NCI-H2196 (cell line): Measurements from ENCODE around the gene ZNF148.

ENCODE experiments used
- DNase-seq: peaks from one replicate; lab custom pipeline; 2025; ENCODE audit not compliant: unreplicated experiment; lab: John Stamatoyannopoulos, UW

Gene ZNF148

DNA sequence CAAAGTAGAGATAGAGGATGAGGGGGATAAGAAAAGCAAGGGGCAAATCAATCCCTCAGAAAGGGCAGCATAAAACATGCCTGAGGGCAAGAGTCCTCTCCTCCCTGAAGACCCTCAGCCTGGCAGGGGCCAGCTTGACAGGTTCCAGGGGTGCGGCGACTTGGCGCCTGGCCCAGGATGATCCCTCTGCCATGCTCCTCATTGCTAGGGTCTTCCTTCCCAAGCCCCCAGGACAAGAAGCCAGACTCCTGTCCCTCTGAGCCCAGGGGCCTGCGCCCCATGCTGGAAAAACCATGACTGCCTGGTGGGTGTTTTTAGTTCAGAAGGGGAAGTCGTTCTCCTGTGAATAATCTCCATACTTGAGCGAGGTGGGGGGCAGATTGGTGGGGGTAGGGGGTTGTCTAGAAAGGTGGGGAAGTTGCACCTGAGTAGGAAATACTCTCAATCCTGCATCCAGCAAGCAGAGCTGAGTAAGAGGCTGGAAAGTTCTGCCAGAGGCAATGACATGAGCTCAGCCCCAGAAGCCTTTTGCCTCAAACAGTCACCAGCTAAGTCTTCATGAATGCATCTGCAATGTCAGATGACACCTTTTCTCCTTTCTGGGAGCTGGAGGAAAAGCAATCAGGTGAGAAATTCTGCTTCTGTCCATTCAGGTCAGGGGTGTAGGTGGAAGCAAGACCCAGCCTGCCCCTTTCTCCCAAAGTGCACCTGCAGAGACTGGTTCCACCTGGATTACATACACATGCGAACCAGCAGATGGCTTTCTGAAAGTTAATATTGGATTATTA lies 180.9 kb downstream of the ZNF148 start:
- DNase-seq: no peak

DNA sequence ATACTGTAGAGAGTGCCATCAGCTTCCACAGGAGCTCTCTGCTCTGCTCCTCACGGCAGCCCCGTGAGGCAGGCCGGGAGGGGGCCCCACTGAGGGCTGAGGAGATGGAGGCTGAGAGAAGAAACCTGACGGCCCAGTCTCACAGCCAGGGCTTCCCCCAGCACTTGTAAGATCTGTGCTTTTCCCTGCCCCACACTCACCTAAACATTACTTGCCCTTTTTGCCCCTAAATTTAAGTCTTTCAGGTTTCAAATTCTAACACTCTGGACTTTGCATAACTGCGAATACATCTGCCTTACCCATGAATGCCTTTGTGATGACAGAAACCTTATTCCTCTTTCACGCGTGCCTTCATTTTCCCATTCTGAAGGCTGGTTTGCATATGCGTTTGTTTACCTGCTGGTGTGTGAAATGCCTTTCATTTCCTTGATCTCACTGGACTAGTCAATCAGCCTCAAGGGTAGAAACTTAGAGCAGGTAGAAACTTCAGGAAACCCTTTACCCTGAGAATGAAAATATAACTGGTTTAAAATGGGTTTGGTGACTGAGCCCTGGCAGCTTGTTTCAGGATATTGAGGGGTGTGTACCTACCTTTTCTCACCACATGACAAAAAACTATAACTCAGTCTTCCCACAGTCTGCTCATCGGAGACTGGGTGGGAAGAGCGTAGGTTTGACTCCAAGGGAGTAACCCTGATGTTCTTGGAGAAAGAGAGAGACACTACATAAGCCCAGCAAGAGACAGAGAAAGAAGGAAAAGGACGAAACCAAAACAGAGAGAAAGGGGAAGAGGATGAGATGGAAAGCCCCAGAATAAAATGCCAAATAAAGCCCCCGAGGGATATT lies 182.7 kb downstream of the ZNF148 start:
- DNase-seq: no peak

DNA sequence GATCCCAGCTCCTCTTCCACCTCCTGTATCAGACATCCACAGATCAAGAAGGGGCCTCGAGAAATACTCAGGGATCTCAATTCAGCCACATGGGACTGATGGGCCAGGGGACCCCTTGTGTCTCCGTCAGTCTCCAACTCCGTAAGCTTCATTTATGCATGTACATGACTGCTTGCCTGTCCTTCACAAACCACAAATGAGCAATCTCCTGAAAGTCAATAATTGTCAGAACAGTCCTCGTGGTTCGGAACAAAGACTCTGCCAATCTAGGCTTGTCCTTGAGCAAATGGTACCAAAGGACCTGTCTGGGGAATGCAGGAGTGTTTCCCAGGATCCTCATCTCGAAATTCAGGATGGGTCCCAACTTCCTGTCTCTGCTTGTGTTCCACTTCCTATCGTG lies 183.4 kb downstream of the ZNF148 start:
- no peak for DNase-seq

DNA sequence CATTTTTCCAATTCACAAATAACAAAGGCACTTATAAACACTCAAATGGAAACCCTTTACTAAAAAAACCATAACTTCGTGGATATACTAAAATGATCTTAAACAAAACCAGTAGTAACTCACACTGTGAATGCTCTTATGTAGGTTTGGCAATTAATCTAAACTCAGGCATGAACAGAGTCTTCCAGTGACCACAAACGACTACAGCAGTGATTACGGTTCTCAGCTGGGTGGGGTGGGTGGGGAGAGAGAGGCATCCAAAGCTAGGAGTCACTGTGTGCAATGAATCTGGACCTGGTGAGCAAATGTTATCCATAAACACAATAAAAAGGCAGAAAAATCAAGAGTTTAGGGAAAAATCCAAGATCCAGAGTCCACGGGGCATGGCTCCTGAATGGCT lies 183.9 kb downstream of the ZNF148 start:
- DNase-seq: no peak

DNA sequence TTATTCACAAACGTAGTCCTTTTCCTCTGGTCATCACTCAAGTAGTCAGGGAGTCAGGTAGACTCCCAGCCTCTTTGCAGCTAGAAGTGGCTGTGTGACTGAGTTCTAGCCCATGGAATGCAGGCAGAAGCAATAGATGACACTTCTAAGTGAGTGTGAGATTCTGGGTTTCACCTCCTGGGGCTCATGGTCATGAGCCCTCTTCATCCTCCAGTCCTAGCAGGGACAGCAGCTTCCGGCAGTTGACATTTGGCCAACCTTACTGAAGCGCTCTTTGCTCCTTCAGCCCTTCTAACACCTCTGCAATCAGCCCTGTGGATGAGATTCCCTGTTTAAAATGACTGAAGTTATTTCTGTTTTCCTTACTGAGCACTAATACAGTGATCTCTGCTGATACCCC lies 184.3 kb downstream of the ZNF148 start:
- DNase-seq: no peak

DNA sequence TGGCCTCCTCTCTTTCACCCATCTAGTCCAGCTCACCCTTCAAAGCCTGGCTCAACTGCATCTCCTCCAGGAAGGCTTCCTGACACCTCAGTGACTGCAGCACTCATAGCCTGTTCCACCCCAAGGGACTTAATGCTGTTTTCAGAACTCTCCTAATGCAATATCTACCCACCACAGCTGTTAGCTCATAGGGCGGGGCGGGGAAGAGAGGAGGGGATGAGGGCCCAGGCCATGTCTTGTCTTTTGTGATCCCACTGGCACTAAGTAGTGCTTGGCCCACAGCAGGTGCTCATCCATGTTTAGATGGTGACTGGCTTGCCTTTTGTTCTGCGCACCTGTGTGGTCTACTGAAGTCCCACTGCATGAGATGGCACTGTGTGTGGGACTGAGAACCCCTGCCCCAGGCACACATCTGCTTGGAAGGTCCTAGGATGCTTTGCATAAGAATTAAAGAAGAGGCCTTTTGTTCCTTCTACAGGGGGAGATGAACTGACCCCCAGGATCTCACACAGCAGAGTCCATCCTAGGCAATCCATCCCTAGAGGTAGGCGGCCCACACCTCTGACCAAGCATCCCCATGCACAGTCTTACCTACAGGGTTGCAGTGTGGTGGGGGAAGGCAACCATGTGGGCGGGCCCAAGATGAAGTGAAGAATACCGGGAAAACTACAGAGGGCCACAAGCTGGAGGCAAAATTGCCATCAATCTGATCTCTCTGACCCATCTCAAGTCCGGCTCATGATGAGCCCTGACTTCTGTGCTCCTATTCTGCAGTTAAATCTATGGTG lies 185.6 kb downstream of the ZNF148 start:
- DNase-seq: no peak

DNA sequence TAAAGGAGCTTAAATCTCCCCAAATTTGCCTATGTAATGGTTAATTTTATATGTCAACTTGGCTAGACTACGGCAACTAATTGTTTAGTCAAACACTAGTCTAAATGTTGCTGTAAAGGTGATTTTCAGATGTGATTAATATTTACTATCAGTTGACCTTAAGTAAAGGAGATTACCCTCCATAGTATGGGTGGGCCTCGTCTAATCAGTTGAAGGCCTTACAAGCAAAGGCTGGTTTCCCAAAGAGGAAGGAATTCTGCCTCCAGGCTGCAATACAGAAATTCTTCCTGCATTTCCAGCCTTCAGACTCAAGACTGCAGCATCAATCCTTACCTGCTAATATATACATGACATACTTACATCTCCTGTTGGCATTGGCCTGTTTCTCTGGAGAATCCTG lies 186.2 kb downstream of the ZNF148 start:
- DNase-seq: no peak

DNA sequence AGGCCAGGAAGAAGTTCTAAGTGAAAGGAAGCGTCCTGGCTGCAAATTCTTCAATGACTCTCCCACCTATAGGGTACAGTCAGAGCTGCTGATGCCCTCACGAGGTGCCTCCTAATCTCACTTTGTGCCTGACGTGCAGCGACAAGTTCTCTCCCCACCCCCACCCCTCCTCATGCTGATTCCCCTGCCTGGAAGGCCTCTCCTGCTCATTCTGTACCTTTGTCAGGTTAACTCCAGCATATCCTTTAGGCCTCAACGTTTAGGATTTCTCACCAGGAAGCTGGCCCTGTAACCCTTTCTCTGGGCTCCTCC lies 187.6 kb downstream of the ZNF148 start:
- DNase-seq: no peak

DNA sequence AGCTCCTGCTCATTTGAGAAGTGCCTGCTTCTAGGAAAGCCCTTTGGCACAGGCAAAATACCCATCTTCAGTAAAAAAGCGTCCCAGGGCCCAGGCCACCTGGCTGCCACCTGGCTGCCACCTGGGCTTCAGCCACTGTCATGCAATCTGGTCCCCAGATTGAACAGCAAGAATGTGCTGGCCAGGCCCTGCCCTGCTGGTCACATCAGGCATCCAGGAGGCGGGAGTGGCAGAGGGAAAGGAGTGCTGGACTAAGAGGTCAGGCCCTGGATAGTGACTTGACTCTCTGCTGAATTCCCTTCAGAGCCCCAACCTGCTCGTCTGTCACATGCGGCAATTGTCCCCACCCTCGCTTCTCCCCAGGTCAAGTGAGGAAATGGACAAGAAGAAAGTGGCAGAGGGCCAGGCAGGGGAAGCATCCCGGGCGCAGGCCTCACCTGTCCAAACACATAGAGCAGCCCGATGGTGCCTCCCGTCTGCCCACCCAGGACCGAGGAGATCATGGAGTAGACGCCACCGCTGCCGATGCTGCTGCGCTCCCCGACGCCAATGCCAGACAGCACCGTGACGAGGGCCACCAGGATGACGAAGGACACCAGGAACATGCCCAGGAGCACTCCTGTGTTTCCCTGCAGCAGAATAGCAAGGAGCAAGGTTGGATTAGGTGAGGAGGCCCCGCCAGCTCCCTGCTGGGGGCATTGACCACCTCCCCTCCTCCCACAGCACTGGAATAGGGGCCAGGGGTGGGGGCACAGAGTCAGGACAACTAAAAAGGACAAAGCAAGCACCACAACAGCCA lies 188.1 kb downstream of the ZNF148 start:
- DNase-seq: no peak

DNA sequence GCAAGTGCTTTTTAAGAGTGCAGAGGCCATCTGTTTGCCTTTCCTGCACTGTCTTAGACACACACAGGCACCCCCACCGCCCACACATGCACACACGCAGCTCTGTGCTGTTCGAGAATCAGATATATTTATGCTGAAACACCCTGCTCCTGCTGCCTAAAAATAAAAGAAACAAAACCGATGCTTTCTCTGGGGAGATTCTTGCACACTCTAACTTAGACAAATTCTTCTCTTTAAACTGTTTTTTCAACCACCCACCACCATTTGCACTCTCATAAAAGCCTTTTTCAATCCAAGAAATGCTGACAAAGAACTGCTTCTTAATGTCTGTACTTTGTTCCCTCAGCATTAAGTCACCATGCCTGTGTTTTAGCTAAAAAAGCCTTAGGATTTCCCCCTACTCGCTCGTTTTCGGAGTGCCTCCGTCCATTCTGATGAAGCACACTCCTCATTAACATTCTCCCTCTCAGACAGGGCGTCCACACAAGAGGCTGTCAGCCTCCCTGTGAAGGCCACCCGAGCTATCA lies 188.8 kb downstream of the ZNF148 start:
- DNase-seq: no peak

DNA sequence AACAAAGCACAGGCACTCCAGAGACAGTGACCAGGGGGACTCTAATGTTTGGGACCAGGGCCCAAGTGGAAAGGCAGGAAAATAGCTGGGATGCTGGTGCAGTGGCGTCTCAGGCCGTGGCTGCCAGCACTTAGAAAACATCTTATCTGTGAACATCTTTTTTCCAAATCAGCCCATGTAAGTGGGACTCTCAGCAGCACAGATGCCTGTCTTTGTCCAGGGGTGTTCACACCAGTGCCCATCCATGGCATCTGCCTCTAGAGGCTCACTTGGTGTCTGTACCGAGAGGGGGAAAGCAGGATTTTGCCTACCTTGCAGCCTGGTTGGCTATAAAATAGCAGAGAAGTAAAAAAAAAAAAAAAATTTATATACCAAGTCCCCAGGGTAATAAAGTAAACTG lies 189.3 kb downstream of the ZNF148 start:
- no peak for DNase-seq

DNA sequence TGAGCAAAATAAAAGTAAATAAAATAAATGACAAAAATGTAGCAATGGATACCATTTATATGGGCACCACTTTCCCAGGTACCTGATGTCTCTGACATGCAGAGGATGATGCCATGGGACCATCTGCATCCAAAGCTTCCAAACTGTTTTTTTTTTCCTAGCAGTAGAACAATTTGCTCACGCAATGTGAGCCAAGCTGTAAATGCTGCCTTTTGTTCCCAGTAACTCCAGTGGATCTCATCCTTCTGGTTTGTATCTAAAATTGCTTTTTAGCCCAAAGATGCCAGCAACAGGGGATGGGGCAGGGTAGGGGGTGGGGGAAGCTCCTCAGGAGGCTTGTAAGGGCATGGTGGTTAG lies 195.3 kb downstream of the ZNF148 start:
- no peak for DNase-seq

DNA sequence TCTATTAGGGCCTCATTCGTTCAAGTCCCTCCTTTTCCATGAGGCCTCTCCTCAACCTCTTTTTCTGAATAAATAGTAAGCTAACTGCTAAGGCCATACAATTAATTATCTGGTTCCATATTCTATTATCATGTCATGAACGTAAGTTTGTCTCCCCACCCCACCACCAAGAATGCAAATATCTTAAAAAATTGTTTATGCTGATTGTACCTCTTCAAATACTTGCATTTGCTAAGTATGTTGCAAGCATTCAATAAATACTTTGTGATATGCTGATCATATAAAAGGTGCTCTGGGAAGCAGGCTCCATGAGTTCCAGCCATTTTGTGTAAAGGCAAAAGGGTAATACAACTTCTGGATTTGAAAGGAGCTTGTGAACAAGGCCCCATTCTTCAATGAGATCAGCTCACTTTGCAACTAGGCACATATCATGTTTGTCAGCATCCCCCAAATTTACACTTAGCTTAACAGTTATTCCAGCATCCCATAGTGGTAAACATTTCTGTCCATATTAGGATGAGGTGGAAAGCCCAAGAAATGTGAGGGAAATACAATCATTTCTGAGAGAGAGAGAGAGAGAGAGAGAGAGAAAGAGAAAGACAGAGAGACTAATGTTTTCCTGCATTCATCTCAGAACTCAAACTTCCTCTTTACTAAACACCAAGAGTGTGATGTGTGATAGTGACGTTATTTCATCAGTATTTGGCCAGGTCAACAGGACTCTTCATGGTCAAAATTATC lies 195.8 kb downstream of the ZNF148 start:
- DNase-seq: no peak

DNA sequence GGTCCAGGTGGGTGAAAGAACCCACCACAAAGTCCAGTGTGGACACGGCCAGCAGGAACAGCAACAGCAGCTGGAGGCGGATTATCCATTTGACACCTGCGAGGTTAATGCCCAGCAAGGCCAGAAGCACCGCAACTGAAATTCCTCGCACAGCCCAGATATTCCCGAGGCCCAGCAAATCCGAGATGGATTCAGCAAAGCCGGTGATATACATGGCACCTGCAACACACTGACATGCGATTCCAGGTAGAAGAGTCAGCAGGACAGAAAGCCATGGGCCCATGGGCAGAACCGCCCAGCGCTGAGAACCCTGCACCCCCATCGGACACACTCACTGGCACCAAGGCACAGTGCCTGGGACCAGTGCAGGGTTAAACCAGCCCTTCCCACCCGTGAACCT lies 197.4 kb downstream of the ZNF148 start:
- DNase-seq: no peak
